ENCODE results near the gene GZF1. TPM values are rescaled to one million over a fixed set of nuclear protein-coding genes. Genes with fewer than 3 reads are reported as not detected.

GZF1 gene
- total RNA-seq, 6 experiments from 2014 or later: 10.5 to 15.9 (median 13.6) TPM

GRCh38 chr20:23350904-23351838 is 10.8 kb upstream of the GZF1 start:
- Mint-ChIP-seq H3K4me1 (ENCODE audit: low read depth) (peaks cover 29% of the 10 kb centered on the region), H3K9me3 (no peaks in the 10 kb centered on the region), H3K4me3 (peak overlapping the region; percentile 90), H3K27me3 (ENCODE audit: insufficient read depth) (peaks cover 3% of the 10 kb centered on the region), H3K27ac (peak overlapping the region; percentile 56), H3K36me3 (ENCODE audit: low read depth) (peaks cover 4% of the 10 kb centered on the region; the same call in 1 of the 2 replicates)
- TF ChIP-seq CTCF (IDR thresholded peaks at IDR 0.05): no peak
- DNase-seq: peak; percentile 22

GRCh38 chr20:23356203-23356602 is 5.8 kb upstream of the GZF1 start:
- no peaks in the 10 kb centered on the region; the same call in 1 of the 2 replicates for H3K27me3 Mint-ChIP-seq (ENCODE audit: insufficient read depth)
- H3K9me3 Mint-ChIP-seq: no peaks in the 10 kb centered on the region
- no peak for DNase-seq
- H3K27ac Mint-ChIP-seq: no peak overlapping the region
- H3K36me3 Mint-ChIP-seq (ENCODE audit: low read depth): peaks cover 4% of the 10 kb centered on the region; the same call in 1 of the 2 replicates
- H3K4me3 Mint-ChIP-seq: no peak overlapping the region
- no peak for TF ChIP-seq CTCF (IDR thresholded peaks at IDR 0.05)
- H3K4me1 Mint-ChIP-seq (ENCODE audit: low read depth): peaks cover 36% of the 10 kb centered on the region

GRCh38 chr20:23357767-23358562 is 4.0 kb upstream of the GZF1 start:
- H3K4me3 Mint-ChIP-seq: peak overlapping the region; percentile 91
- no peaks in the 10 kb centered on the region for H3K9me3 Mint-ChIP-seq
- TF ChIP-seq CTCF (IDR thresholded peaks at IDR 0.05): peak; percentile 17; the same call in 1 of the 2 replicates
- peaks cover 2% of the 10 kb centered on the region; the same call in 1 of the 2 replicates for H3K36me3 Mint-ChIP-seq (ENCODE audit: low read depth)
- peaks cover 28% of the 10 kb centered on the region for H3K4me1 Mint-ChIP-seq (ENCODE audit: low read depth)
- peak overlapping the region; percentile 95 for H3K27ac Mint-ChIP-seq
- DNase-seq: peak; percentile 100
- peaks cover 4% of the 10 kb centered on the region for H3K27me3 Mint-ChIP-seq (ENCODE audit: insufficient read depth)

- peak overlapping the region; percentile 64 for H3K27ac Mint-ChIP-seq
- no peaks in the 10 kb centered on the region for H3K9me3 Mint-ChIP-seq
- peaks cover 6% of the 10 kb centered on the region for H3K27me3 Mint-ChIP-seq (ENCODE audit: insufficient read depth)
- DNase-seq: no peak
- TF ChIP-seq CTCF (IDR thresholded peaks at IDR 0.05): no peak
- H3K4me3 Mint-ChIP-seq: peak overlapping the region; percentile 91
- H3K4me1 Mint-ChIP-seq (ENCODE audit: low read depth): peaks cover 32% of the 10 kb centered on the region
- H3K36me3 Mint-ChIP-seq (ENCODE audit: low read depth): peaks cover 7% of the 10 kb centered on the region; the same call in 1 of the 2 replicates
Measured at GRCh38 chr20:23358563-23358906, 3.4 kb upstream of the GZF1 start.

GRCh38 chr20:23358923-23359593 is 2.9 kb upstream of the GZF1 start:
- Mint-ChIP-seq H3K4me3 (no peak overlapping the region; the same call in 1 of the 2 replicates), H3K27me3 (ENCODE audit: insufficient read depth) (peaks cover 6% of the 10 kb centered on the region), H3K9me3 (no peaks in the 10 kb centered on the region), H3K27ac (peak overlapping the region; percentile 64), H3K4me1 (ENCODE audit: low read depth) (peaks cover 37% of the 10 kb centered on the region), H3K36me3 (ENCODE audit: low read depth) (peaks cover 7% of the 10 kb centered on the region)
- no peak for DNase-seq
- no peak for TF ChIP-seq CTCF (IDR thresholded peaks at IDR 0.05)
